HG03159 (cell line): Measurements from ENCODE around the gene REEP3.

ENCODE experiments used
- ATAC-seq: cut with Tn5 transposase; IDR thresholded peaks from one replicate; pipeline ENCODE4 v1.9.1; 2021; ENCODE audit warnings: mild to moderate bottlenecking, moderate library complexity; ENCODE audit not compliant: unreplicated experiment

The REEP3 gene

DNA sequence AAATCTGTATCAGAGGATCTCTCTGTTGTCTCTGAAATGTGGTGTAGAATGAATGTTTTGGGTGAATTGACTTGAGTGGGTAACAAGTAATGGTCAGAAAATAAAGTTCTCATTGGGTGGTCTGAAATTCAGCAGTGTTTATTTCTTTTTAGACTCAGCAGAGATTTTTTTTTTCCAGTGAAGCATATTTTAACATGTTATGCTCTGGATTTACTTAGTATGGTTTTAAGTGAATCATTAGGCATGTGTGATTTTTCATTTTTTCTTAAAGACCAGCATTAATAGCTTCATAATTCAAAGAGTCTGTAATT, 63.5 kb downstream of the REEP3 start:
- ATAC-seq = no peak

DNA sequence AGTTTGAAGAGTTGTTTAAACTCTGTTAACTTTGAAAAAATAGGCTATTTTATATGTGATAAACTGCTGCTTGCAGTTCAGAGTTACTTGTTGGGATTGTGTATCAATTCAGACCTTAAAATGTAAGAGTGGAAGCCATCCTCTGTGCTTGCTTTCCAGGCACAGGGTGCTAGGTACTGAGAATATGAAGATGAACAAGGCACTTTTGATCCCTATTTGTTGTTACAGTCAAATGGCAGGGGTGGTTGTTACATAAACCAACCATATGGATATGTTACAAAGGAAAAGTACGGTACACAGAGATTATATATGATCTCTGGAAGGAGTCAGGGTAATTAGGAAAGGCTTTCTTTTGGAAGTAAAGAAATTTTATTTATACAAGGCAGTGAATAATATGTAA, 63.8 kb downstream of the REEP3 start:
- ATAC-seq = no peak

DNA sequence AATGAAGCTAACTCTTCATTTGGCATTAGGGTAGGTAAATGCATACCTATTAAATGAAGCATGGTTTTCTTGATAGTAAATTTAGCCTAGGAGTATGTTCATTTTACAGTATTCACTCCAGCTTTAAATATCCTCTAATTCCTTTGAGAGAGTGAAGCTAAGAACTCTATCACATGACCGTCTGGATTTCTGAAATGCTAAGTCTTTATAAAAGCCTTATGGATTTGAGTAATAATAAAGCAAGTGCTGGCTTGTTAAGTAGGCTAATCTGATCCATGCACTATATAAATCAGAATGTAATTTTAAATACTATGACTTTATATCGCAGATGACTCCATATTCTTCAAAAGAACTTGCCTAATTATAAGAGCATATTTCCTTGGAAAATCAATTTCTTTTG, 64.8 kb downstream of the REEP3 start:
- ATAC-seq = no peak

DNA sequence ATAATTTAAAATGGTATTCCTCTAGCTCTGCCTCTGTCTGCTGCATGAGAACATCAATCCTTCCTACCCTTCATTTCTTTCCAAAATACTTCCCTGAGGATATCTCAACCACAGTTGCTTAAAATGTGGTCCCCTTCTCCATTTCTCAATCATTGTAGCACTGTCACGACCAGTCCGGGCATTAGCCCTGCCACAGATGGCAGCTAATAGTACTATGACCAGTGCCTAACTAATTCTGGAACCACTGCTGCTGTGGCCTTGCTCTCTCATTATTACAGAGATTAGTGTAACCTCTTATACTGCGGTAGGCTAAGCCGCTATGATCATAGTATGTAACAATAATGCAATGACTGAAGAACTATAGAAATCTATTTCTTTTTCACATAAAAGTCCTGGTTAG, 66.0 kb downstream of the REEP3 start:
- no peak for ATAC-seq

DNA sequence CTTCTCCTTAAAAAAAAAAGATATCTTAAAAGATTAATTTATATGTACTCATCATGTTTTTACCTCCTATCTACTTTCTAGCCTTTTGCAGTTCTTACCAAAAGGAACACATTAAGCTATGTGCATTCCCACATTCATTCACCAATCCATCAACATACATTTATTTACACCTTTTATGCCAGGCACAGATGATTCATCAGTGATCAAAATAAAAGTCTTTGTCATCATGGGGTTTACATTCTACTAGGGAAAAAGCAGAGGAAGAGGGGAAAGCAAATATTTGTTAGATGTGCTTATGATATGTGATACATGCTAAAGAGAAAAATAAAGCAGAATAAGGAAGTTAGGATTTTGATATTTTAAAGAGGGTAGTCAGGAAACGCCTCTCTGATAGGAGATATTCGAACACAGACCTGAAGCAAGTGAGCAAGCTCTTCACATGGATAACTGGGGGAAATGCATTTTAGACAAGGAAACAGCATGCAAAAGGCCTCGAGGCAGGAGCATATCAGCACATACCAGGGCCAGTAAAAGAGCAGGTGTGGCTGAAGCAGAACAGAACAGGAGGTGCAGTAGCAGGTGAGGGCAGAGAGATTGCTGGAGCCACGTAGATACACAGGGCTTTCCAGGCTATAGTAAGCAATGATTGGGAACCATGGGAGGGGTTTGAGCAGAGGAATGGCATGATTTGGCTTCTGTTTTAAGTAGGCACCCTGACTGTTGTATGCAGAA, 67.4 kb downstream of the REEP3 start:
- ATAC-seq = no peak

DNA sequence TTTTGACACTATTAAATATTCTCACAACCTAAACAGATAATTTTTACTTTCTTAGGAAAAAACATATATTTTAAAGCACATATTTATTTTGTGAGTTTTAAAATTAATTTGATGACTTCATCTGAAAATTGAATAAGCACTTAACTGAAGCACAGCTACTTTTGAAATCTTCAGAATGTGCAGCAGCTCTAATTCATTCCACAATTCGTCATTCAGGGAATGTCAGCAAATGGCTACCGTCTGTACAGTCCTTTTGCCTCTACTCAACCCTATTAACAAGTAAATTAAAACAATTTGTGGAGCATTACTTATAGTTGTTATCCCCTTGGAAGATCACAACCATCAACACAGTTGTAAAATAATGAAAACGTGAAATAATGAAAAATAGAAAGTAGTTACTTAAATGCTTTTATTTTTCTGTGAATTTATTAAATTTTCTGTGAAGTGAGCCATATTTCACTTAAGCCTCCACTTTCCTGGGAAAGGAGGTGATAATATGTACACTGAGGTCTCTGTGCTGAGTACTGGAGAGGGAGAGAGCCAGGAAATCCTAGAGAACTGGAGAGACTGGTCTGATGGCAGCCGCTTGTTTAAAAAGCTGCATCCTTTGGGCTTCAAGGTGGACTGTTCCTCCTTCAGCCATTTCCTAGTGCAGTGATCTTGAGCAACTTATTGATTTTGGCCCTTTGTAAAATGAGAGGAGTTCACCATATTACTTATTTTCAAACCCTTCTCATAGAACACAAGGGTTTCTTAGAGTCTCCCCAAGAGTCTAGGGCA, 70.6 kb downstream of the REEP3 start:
- ATAC-seq = no peak

DNA sequence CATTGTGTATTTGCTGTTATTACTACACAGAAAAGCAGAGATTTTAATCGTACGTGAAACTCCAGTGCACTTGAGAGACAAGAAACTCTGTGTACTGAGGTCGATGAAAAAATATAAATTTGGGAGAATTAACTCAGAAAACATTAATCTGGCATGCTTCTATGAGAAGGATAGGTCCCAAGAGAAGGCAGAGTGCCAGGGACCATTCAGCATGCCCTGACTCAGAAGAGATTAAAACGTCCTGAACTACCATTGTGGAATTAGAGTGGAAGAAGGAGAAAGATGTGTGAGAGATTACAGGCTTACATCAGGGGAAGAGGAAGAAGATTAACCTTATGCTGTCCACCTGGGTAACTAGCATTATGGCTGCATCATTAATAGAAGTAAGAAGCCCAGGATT, 72.4 kb downstream of the REEP3 start:
- ATAC-seq = no peak

DNA sequence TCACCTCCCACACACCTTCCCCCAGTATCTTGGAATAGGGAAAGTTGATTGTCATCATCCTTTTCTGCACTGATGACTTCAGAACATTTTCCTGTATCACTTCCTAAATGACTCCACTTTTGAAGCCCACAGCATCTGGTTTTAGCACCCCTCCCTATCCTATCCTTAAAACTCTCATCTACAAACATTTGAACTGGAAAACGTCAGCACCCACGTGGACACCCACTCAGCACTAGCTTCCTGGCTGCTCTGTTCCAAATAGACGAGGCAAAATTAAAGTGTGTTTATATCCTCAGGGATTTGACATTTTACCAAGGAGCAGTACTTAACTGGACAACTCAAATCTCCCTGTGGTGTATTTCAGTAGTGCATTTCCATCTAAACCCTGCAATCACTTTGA, 73.9 kb downstream of the REEP3 start:
- ATAC-seq = no peak

DNA sequence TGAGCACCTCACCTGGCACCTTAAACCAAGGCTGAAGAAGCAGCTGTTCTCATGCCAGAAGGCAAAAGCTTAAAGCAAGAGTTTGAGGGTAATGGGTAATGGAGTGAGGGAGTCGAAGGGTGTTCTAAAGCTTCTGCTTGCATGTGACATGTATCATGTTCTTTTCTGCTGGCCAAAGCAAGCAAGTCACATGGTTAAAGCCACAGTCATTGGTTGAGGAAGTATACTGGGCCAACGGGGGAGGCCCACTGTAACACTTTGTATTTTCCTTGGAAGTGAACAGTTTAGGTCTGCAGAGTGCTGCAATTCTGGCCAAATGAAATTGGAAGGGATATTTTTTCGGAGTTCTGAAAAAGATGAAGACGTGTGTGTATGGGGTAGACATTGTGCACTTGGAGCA, 75.7 kb downstream of the REEP3 start:
- no peak for ATAC-seq

DNA sequence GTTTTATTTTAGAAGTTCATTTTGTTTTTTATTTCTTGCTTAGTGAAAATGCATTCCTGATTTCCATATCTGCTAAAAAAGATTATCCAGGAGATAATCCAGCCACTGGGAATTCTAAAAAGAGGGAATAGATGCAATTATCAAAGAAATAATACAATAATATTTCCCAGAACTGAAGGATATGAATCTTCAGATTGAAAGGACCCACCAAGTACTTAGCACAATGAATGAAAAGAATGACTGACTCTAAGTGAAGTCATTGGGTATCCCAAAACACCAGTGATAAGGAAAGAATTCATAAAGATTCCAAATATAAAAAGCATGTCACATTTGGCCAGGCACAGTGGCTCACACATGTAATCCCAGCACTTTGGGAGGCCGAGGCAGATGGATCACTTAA, 79.3 kb downstream of the REEP3 start:
- ATAC-seq = no peak

DNA sequence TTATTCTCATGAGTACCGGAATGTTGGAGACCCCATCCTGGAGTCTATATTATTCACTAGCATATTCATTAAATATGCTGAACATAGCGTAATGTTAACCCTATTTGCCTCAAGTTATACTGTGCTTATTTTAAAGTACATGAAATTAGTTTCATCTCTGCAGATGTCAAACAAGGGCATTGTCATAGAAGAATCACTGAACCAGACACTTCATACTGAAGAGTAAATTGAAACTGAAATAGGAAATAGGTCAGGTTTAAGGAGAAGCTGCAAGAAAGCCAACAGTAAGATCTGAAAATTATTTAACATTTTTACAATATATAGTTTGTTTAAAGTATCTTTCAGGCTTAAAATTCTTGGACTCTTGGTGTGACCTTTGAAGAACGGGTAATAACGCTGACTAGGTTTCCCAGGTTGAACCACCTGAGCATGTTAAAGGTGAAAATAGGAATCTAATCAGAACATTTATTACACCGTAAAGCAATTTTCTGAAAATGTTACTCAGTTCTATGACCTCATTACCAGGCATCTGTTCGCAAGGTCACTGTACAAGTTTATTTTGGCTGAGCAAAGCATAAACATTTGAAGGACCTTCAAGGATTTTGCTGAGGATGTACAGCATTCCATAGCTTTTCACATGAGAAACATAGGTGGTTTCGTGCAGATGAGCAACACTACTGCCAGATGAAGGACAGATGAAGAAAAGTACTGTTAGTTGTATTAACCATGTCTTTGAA, 82.7 kb downstream of the REEP3 start:
- peak; percentile 81 for ATAC-seq

DNA sequence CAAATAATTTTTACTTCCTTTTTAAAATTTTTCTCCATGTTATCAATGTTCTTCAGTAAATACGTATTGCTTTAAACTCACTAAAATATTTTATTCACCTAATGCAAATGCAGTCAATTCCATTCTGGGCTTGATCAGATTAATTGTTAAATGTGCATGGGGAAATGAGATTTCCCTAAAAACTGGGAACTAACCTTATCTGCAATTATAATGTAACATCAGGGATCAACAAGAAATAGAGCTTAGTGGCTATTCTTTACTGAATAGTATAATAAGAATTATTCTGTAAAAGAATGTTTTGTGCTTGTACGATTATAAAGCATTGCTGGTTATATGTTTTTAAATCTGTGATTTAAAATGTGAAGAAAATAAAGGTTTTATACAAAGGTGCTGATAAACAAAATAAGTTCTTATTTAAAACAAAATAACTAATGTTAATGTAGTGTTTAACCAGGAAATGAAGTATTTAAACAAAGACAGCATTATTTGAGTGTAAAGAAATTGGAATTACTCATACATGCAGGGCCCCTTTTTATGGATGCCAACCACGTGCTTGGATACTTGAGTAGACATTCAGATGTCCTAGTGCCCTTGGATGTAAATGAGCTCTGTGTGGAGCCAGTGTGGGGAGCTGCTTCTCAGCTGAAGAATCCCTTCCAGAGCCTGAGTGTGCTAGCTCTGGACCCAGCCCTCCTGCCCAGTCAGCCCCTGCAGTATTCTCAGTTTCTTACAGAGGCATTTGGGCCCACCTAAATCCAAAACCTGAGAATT, 84.2 kb downstream of the REEP3 start:
- ATAC-seq = no peak

DNA sequence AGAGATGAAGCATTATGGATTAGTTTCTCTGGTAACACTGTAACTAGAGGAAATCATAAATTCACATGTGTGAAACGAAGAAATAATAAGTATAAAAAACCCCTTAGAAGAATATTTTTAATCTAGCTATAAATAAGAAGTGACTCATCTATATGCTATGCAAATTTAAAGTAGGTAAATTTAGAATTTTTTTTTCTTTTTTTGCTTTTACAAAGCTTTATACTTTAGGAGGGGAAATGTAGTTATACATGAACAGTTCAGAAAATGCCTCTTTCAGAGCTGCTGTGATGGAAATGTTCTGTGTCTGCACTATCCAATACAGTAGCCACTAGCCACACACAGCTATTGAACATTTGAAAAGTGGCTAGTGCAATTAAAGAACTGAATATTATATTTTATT, 87.3 kb downstream of the REEP3 start:
- ATAC-seq = no peak

DNA sequence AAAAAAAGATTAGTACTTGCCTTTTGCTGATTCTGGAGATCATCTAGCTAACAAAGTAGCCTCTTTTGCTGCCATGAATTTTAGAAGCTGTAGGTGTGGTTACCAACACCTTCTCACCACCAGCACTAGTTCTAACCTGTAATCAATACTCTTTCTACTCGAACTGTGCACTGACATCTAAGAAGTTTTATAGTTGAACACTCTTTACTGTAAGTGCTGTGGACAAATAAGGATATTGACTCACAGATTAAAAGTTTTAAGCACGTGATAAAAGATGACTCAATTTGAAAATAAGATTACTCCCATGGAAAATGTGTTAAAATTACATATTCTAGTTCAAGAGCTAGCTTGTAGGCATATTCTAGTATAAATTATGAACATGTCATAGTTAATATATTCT, 89.9 kb downstream of the REEP3 start:
- ATAC-seq = no peak

DNA sequence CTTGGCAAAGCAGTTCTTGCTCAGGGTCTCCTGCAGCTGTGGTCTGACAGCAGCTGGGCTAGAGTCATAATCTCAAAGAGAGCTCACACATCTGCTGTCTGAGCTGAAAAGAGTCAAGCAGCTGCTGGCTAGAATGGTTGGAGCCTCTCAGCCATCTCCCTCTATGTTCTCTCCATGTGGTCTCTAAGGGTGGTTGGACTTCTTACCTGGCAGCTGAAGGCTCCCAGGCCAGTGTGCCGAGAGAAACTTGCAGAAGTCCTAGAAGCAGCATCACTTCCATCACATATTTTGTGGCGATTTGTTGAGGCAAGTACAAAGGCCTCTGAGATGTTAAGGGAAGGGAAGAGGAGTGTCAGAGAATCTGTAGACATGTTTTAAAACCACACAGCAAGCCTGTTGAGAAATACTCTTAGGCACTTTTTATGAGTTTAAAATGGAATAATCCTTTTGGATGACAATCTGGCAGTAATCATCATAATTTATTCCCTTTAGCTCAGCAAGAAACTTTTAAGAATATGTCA, 93.2 kb downstream of the REEP3 start:
- ATAC-seq = no peak

DNA sequence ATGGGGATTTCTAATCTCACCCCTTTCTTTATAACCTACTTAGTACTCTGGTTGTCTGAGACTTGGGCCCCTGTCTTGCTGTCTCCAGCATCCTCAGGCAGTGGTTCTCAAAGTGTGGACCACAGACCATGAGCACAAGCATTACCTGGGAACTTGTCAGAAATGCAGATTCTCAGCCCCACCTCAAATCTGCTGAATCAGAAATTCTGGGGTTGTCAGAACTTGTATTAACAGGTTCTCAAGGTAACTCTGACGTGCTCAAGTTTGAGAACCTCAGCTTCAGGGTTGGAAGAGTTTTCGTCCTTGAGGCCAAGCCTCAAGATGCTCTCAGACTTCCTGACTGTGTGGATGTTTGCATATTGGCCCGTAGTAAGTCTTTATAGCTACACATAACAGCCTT, 97.4 kb downstream of the REEP3 start:
- ATAC-seq = no peak

DNA sequence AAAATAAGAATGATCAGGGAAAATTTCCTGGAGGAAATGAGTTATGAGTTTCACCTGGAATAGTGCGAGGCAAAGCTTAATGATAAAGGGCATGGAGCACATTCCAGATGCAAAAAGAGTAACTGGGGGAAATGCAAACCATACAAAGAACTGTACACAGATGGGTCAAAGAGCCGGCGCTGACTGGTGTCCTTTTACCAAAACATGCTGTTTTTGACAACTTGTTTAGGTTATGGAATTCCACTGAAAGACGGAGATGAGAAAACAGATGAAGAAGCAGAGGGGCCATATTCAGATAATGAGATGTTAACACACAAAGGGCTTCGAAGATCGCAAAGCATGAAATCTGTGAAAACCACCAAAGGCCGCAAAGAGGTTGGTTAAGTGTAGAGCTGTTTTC, 98.2 kb downstream of the REEP3 start:
- ATAC-seq = no peak

DNA sequence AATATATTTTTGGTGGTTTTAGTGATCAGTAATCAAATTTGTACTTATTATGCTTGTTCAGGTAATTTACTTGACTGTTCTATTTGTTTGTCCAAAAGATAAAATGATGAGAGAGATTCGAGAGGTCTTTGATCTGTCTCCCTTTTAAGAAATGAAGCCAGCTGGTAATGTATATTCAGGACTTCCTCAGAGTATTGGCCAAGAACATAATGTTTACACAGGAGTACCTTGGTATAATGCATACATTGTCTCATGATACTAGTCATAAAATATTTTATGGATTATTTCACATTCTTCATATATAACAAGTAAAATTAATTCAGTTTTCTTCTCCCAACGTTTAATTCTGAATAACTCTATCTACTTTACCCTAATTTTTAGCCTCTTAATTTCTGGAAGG, 100.9 kb downstream of the REEP3 start:
- no peak for ATAC-seq

DNA sequence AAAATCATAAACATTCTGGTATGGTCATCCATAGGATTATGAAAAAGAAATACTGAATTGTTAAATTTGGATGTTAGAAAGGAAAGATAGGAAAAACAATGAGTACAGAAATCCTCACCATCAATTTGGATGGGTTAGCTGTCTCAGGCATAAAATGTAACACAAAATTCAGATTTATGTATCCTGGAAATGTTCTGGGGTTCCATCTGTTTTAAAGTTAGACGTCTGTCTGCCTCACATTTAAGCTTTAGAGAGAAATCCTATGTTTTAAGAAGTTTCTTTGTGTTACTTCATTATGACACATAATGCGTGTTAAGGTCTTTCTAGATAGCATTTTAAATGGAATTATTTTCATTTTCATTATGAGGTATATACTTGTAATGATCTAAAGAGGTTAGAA, 103.5 kb downstream of the REEP3 start:
- no peak for ATAC-seq

DNA sequence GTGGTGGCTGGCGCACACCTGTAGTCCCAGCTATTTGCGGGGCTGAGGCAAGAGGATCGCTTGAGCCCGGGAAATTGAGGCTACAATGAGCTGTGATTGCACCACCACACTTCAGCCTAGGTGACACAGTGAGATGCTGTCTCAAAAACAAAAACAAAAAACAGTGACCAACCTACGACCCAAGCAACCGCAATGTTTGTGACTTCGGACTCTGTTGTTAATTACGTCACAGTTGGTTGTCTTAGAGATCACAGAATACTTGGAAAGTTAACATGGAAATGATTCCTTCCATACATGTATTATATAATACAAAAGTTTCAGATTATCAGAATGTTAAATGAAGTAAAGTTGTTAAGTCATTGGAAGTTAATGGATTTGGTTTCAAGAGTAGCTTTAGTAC, 106.2 kb downstream of the REEP3 start:
- no peak for ATAC-seq

DNA sequence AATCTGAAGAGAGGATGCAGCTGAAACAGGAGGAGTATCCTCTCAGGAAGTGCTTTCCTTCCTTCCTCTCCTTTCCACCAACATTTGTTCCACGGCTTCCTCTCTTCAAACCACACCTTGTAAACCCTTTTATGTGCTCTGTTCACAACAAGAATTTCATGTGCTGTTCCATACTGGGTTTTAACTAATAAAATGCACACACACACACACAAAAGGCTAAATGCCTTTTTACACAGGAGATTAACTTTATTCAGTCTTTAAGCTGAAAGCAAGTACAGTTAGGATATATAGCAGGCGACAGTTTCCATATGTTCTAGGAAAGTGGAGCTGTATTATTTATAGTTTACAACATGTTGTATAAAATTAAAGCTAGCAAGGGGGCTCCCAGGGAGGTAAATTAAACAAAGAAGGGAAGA, 106.7 kb downstream of the REEP3 start:
- ATAC-seq = no peak
